GM18909 (cell line): Measurements from ENCODE around the gene MTA1.

Experiments used
- ATAC-seq: cut with Tn5 transposase; IDR thresholded peaks from one replicate; pipeline ENCODE4 v1.9.1; 2021; ENCODE audit warnings: mild to moderate bottlenecking; ENCODE audit not compliant: unreplicated experiment, poor library complexity

MTA1 gene

DNA sequence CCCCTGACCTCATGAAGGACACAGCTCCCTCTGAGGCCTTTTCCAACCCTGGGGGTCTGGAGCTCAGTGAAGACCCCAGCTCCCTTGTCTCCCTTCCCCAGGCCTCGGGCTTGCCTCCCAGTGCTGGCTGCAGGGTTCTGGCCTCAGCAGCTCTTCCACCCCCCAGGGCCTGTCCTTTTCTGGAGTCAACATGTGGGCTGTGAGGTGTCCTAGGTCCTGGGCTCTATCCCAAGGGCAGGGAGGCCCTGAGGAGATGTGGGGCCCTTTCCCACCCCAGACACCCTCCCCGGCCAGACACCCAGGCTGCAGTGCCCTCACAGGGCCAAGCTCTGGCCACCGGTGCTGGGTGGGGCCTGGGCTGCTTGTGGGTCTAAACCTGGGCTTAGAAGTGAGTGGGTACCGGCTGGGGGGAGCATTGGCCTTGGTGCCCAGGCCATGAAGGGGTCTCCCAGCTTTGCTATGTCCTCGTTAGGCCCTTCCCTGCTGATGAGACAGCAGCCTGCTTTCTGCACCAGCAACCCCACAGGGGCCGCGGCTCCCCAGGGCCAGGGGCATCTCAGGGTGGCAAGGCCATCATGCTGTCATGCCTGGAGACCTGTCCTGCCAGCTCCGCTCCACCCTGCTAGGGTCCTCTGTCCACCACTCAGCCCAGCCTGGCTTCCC is 52.3 kb downstream of the MTA1 start:
- no peak for ATAC-seq

DNA sequence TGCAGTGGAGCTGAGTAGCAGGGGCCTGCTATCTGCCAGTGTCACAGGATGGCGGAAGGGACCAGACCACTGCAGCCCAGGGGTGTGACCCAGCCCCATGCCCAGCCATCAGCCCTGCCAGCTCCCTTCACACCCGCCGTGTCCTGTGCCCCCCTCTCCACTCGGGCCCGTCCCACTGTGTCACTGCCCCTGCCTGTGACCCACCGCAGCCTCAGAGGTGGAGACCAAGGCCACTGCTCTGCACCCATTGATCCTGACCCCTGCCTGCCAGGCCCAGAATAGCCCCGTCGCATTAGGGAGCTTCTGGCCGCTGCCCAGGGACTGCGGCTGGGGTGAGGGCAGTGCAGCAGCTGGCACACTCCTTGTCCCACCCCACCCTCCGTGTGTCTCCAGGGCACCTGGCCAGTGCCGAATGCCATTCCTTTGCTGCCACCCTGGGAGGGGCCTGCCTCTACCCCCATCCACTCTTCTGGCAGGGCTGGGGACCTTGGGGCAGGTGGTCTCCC is 52.9 kb downstream of the MTA1 start:
- ATAC-seq: no peak

DNA sequence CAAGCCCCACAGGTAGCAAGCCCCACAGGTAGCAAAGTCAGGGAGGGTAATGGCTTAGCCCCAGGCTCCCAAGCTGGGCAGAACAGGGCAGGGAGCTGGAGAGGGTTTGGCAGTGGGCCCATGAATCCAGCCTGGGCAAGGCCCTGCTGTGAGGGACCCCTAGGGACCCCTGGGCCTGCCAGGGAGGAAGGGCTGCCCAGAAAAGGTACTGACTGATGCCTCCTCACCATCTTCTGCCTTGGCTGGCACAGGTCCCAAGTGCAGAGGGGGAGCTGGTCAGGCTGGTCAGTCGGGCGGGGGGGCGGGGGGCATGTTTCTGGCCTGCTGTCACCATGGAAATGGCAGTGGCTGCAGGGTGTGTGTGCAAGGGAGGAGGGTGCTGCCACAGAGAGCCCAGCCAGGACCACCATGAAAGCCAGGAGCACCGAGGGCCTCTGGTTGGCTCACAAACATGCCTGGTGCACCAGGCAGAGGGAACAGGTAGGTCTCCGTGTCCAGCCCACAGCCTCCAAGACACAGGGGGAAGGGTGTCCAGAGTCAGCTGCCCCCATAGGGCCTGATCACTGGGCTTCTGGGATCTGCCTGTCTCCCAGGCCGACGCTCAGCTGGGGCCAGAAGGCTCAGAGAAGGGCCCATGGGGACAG is 53.5 kb downstream of the MTA1 start:
- no peak for ATAC-seq

DNA sequence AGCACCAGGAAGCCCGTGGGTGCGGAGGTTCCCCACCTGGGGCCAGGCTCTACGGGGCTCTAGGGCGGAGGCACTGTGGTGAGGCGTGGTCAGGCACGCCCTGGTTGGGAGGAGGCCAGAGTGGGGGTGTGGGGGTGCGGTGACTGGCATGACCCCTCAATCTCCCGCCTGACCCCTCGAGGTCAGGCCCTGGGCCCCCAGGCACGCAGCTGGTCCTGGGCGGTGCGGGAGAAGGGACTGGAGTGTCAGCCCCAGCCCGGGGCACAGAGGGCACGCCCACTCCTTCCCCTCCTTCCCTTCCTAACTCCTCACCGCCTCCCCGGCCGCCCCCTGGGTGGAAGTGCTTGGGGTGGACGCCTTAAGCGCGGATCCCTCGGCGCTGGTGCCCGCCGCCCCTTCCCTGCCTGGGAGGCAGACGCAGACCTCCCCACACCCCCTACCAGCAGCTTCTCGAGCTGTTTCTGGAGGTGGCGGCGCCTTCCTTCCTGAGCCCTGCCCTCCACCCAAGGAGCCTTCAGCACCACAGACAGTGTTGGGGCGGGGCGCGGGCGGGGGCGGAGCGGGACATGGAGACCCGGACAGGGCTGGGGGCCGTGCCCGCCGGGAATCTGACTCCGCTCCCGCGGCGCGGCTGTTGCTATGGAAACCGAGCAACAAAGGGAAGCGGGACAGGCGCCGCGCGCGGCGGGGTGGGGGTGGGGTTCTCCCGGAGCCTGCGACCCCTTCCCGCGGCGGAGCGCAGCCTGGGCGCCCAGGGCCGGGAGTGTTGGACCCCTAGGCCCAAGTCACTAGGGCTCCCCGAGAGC is 54.3 kb downstream of the MTA1 start:
- ATAC-seq: no peak

DNA sequence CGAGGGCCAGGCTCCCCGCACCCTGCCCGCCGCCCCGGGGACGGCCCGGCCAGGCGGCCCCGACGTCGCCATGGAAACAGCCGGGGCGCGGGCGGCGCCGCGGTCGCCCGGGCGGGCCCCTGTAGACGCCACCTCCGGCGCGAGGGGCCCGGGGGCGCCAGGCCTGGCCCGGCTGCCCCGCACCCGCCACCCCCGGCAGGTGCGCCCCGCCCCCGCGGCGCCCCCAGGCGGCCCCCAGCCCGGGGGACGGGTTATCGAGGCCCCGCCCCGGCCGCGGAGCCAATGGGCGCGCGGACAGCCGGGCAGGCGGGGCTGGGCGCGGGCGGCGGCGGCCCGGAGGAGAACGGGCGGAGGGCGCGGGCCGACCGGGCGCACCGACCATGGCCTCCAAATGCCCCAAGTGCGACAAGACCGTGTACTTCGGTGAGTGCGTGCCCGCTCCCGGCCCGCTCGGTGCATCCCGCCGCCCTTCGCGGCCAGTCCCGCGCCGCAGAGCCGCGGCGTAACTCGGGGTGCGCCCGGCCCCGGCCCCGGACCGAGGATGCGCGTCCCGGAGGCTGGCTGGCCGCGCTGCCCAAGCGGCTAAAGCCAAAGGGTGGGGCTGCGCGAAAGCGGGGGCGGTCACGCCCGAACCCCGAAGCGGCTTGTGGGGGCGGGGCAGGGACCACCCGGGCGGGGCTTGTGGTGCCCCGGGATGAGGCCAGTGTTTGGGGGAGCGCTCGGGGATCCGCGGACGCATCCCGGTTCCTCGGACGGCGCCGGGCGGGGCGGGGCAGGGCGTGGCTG is 55.0 kb downstream of the MTA1 start, which contains the start of gene CRIP2:
Gene CRIP2, plus strand, starts transcription at position 339 of the 786 bp plus-strand sequence. Its CDS starts 42 bp downstream, at position 381.
- no peak for ATAC-seq

DNA sequence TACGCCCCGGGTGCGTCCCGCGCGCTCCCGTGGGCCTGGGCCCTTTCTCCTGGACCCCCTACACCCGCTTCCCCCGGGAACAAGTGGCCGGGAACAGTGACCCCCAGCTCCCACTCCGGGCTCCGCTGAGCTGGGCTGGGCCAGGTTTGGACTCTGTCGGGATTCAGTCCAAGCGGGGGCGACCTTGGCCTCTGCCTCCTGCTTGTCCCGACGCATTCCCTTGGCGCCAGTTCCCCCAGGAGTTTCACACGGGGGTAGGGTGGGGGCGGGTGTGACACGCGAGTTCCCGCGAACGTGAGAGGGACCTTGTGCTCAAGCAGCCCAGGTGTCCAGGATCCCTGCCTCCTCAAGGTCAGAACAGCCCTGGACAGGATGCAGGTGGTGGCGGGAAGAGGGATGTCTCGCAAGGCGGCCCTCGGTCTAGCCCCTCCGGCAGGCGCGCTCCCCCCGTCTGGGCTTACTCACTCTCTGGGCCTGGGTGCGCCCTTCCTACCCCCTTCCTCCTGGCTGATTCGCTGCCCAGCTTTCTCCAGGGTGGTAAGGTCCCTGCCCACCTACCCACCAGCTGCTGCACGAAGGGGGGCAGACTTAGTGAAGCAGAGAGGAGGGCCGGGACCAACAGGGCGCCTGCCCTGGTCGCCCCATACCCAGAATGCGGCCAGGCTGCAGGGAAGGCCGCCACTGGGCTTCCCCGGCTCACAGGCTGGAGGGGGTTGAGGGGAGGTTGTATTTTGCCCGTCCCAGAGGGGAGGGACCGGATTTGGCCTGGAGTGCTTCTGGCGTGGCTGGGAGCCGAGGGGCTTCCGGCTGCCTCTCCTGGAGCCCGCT is 55.9 kb downstream of the MTA1 start:
- no peak for ATAC-seq

DNA sequence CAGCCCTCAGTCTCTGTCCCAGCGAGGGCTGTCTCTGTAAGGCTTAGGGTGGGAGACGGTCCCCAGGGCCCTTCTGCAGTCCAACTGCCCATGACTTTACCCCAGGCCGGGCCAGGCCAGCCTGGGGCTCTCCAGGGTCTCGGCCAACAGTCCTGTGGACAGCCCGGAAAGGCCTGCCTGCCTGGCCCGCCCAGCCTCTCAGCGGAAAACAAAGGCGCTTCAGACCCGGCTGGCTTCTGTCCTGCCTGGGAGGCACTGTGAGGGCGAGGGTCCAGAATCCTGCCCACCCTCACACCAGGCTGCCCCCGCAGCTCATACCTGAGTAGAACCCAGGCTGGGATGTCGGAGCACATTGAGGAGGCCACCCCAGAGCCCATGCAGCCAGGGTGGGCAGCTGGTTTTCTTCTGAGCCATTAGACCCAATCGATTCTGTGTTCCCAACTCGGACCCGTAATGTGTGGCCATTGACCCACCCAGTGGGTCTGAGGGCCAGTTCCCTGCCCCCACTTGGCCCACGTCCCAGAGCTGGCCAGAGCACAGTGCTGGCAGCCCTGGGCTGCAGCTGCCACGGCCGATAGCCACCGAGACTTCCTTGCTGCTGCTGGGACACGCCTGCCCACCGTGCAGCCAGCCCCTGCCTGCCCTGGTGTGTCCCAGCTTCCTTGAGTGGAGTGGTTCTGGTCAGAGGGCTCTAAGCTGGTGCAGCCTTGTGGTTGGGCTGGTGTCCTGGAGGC is 56.6 kb downstream of the MTA1 start:
- ATAC-seq: no peak

DNA sequence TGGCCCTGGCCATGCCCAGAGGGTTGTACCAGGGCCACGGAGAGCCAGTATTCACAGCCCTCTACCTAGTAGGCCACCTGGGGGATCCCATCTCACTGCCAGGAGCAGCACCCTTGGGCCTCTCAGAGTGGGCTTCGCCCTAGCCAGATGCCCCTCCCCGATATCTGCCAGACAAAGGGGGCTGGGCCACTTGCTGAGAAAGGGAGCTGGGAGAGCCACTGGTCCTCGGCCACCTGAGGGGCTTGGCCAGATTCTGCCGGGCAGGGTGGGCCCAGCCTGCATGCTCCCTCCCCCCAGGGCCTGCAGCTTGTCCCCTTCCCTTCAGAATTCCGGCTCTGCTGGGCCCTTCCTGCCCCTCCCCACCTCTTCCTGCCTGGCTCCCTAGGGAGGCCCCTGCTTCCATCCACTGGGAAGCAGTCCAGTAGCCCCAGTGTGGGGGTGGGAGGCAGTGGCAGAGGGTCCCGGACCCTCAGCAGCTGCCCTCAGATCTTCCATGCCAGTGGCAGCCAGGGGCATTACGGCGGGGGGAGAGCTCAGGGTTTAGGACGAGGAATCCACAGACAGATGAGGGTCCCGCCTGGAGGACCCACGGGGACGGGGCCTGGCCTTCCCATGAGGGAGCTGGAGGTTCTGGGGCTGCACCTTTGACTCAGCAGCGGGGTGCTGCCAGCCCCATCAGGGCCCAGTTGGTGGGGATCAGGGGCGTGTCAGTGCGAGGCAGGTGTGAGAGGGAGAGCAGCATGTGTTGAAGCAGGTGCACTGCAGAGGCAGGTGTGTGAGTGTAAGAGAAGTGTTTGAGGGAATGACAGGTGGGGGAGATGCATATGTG is 57.4 kb downstream of the MTA1 start:
- no peak for ATAC-seq

DNA sequence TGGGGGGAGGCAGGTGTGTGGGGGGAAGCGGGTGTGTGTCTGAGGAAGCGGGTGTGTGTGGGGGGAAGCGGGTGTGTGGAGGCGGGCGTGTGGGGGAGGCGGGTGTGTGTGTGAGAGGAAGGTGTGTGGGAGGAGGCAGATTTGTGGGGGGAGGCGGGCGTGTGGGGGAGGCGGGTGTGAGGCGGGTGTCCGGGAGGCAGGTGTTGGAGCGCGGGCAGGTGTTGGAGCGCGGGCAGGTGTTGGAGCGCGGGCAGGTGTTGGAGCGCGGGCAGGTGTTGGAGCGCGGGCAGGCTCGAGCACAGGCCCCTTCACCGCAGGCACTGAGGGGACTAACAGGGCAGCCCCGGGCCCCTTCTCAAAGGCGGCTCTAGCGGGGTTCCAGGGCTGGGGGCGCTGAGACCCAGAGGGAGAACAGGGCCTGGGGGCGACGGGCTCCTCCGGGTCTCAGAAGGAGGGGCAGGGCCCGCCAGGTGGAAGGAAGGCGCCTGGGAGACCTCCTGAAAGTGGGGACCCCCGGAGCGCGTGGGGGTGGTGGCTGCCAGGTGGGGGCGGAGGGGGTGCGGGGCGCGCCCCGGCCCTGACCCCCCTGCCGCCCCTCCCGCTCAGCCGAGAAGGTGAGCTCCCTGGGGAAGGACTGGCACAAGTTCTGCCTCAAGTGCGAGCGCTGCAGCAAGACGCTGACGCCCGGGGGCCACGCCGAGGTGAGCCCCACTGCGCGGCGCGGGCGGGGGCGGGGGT is 58.2 kb downstream of the MTA1 start:
- ATAC-seq: no peak

DNA sequence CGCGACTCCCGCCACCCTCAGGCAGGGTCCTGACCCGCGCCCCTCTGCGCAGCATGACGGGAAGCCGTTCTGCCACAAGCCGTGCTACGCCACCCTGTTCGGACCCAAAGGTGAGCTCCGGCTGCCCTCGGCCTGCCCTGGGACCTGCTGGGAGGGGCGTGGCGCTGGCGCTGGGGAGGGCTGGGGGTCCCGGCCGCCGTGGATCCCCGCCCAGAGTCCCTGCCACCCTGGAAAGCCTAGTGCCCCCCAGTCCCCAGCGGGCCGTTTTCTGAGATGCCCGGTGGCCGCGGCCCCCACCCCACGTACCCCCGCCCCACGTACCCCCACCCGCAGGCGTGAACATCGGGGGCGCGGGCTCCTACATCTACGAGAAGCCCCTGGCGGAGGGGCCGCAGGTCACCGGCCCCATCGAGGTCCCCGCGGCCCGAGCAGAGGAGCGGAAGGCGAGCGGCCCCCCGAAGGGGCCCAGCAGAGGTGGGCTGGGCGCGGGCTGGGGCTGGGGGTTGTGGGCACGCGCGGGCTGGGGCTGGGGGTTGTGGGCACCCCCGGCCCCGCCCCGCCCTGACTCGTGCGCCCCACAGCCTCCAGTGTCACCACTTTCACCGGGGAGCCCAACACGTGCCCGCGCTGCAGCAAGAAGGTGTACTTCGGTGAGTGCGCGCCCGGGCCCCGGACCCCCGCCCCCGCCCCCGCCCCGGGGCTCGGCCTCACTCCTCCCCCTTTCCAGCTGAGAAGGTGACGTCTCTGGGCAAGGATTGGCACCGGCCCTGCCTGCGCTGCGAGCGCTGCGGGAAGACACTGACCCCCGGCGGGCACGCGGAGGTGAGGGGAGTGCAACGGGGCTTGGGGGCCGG is 59.0 kb downstream of the MTA1 start:
- ATAC-seq: no peak

DNA sequence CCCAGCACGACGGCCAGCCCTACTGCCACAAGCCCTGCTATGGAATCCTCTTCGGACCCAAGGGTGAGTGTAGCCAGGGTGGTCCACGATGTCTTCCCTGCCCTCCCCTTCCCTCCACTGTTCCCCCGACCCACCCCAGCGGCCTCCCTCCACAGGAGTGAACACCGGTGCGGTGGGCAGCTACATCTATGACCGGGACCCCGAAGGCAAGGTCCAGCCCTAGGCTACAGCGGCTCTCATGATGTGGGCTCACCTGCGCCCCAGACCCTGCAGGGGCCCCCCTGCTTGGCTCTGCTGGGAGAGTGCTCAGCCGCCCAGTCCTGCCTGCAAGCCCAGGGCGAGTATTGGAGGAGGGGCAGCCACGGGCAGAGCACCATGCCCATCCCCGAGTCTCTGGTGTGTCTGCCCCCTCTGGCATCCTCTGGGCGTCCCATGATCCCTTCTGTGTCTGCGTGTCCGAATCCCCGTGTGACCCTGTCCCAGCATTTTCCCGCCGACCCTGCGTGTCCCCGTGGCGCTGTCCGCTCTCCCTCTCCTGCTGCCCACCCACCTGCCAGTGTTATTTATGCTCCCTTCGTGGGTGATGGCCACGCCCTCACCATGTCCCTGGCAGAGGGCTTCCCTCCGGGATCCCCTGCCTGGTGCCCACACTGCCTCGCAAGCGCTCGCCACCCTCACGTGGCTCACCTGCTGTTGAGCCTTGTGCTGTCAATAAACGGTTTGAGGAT is 60.0 kb downstream of the MTA1 start:
- ATAC-seq: no peak

DNA sequence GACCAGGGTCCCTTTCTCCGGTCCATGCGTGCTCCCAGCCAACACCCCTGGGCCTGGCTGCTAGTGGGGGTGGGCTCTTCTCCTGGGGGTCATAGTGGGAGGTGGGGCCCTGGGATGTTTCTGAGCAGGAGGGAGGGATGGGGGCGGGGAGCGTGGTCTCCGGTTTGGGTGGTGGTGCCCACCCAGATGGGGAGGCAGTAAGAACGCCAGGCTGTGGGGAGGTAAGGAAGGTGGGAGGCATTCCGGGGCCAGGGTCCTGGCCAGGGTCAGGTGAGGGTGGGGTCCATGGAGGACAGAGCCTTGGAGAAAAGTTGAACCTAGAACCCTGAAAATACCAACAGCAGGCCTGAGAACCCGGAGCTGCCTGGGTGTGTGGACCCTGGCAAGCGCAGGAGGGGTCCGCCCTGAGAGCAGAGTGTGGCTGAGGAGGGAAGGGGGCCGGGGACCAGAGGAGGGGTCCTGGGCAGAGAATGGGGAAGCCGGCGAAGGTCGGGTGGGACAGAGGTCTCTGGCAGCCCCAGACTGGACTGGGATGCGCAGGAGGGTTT is 60.6 kb downstream of the MTA1 start:
- ATAC-seq: no peak

DNA sequence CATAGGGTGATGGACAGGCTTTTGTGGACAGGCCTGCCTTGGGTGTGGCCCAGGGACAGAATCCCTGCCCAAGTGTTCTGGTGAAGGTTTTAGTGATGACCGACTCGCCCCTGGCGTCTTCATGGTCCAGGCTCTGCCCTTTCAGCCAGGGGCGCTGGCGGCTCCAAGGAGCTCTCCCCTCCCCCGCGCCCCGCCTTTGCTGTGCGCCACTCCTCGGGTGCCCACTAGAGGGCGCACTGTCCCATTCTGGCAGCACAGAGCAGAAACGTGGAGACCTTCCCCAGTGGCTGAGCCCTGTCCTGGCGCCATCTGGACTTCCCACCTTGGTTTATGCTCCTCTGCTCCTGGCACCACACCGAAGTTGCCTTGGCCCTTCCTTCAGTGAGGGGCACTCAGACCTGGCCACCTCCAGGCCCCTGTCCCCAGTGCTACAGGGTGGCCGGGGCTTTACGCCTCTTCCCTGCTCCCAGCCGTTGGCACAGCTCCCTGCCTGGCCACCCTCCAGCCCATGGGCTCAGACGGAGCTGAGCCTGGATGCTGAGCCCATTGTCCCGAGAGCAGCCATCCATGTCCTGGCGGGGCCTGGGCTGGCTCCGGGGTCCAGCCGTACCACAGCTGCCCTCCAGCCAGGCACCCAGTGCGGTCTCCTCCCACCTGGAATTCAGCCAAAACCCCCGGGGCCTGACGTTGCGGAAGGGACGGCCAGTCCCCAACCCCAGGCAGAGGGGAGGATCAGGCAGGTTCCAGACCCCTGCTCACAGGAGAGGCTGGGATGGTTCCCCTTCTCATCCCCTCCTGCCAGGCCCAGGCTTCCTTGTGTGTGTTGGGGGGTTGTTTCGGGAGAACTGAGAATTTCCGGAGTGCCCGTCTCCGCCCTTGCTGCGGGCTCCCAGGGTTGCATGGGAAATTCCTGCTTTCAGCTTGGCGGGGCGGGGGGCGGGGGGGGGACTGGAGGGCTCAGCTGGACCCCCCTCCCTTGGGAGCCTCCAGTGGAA is 61.5 kb downstream of the MTA1 start:
- ATAC-seq: peak; percentile 60

DNA sequence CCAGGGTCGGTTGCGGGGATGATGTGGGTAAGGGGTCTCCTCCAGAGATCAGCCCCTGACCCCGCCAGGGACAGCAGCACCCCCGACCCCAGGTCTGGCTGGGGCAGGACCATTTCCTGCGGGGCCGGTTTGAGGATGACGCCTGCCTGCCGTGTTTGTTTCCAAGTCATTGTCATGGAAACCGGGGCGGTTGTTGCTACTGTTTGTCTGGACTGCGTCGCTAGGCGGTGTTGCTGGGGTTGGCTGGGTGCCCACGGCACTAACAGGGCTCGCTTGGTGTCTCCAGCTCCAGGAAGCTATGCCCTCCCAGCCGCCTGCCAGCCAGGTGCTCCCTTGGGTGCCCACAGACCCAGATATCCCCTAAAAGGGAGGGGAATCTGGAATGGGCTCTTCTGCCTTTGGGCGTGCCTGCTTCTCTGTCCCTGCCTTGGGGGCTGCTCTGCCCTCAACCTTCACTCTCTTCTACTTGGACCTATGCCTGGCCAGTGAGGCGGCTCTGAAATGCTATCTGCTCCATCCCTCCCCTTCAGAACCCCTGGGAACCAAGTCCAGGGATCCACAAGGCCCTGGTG is 62.3 kb downstream of the MTA1 start:
- peak; percentile 59 for ATAC-seq
